GM21528 (cell line): ENCODE measurements around the gene TPM2.
"Not testable (repeated sequence)": the region's sequence is repeated elsewhere in the genome, so short reads cannot be mapped to it uniquely, and the experiment has no call there.

Experiments used
- ATAC-seq: cut with Tn5 transposase; IDR thresholded peaks from one replicate; pipeline ENCODE4 v1.9.1; 2021; ENCODE audit warnings: mild to moderate bottlenecking, moderate library complexity; ENCODE audit not compliant: unreplicated experiment, low FRiP score

TPM2 gene

GRCh38 chr9:35637427-35637955, 52.2 kb downstream of the TPM2 start:
- not testable (repeated sequence) for ATAC-seq

GRCh38 chr9:35636877-35637246, 52.9 kb downstream of the TPM2 start:
- ATAC-seq: not testable (repeated sequence)

- no peak for ATAC-seq
Measured at GRCh38 chr9:35636135-35636876, 53.4 kb downstream of the TPM2 start.

- ATAC-seq: no peak
Measured at GRCh38 chr9:35635730-35636129, 54.0 kb downstream of the TPM2 start.
